ENCODE data around the gene CHST7. TPM values are rescaled to one million over a fixed set of nuclear protein-coding genes. Genes with fewer than 3 reads are reported as not detected.

Gene CHST7
- total and polyA plus RNA-seq, 10 of the 15 experiments (the other 5 are each of a cell fraction or from before 2014, with no cell fraction given), result 0.58 to 11.0 (median 5.4) TPM

- ChIA-PET POLR2A (no interaction called here), SMC1A (ENCODE audit: uncharacterized antibody, unreplicated experiment) (interaction anchor here (1.0 to 2.5 kb wide), 5 partner anchors 9 to 72 kb away, joined by 3 to 10 read pairs (median 4); no protein-coding TSS in a partner anchor), RAD21 (ENCODE audit: unreplicated experiment) (interaction anchor here (0.8 to 2.6 kb wide), 3 partner anchors 9 to 72 kb away, joined by 3 to 8 read pairs (median 6); no protein-coding TSS in a partner anchor), CTCF (interaction anchor here (0.6 to 1.4 kb wide), 5 partner anchors 14 to 158 kb away, joined by 3 to 5 read pairs (median 3); no protein-coding TSS in a partner anchor)
- WGBS (ENCODE audit: insufficient coverage, insufficient replicate concordance, low lambda C conversion rate, missing lambda C conversion rate), result 3% methylated on average over 3 of the region's 3 CpGs
- no peak for DNase-seq (ENCODE audit: low read depth, low spot score)
- no peaks in the 10 kb centered on the region for H3K27me3 ChIP-seq (replicated peaks in 1 of 2; ENCODE audit: control insufficient read depth in 2 of 2, insufficient read depth in 2 of 2, low read length in 1 of 2)
- FAIRE-seq, result peak; percentile 72
- H3K27ac ChIP-seq (ENCODE audit: control insufficient read depth, insufficient read depth), result peak overlapping the region; percentile 31
- no peaks in the 10 kb centered on the region for H3K9me3 ChIP-seq (replicated peaks; ENCODE audit: control insufficient read depth, insufficient read depth, low read length)
- no peak overlapping the region for H2AFZ ChIP-seq (ENCODE audit: control insufficient read depth, low read depth, low read length)
- no TSS peak for BruUV-seq (replicated peaks)
- no peak overlapping the region for H3K9ac ChIP-seq (ENCODE audit: control insufficient read depth, insufficient read depth, low read length)
- peaks cover 39% of the 10 kb centered on the region for H3K4me1 ChIP-seq (ENCODE audit: control insufficient read depth, insufficient read depth, low read length)
- ATAC-seq, result peak; percentile 69
- H3K4me3 ChIP-seq, result no peak overlapping the region
- in situ Hi-C loops (cut with MboI), result no loop called here
- no peaks in the 10 kb centered on the region for H3K79me2 ChIP-seq (ENCODE audit: control insufficient read depth, insufficient read depth, low read length)
- H4K20me1 ChIP-seq (ENCODE audit: control insufficient read depth, insufficient read depth), result no peaks in the 10 kb centered on the region
- intact Hi-C loops (cut with micrococcal nuclease; ENCODE audit: unreplicated experiment), result no loop called here
- 0 out of 2 replicates have a peak overlapping the region, but pooled peaks have one; percentile 22 for H3K4me2 ChIP-seq (ENCODE audit: control insufficient read depth, insufficient read depth)
- H3K36me3 ChIP-seq (ENCODE audit: control insufficient read depth in 2 of 2, insufficient read depth in 2 of 2, low read length in 1 of 2), result no peaks in the 10 kb centered on the region; a peak in 1 of 4 replicates
- TF ChIP-seq ATF2 (IDR thresholded peaks at IDR 0.05; ENCODE audit: low read length) (peak; percentile 47; the same call in 1 of the 2 replicates), EP300 (IDR thresholded peaks at IDR 0.05; ENCODE audit: borderline replicate concordance in 1 of 2, control insufficient read depth in 1 of 2, low read depth in 2 of 2, low read length in 2 of 2) (peak in 1 of 2 experiments; percentile 45; a peak in 1 of 4 replicates), MEF2B (IDR thresholded peaks at IDR 0.05; ENCODE audit: partially characterized antibody, poor library complexity, severe bottlenecking) (peak; percentile 60), BCL11A (IDR thresholded peaks at IDR 0.05; ENCODE audit: low read depth, low read length) (peak; percentile 68), POLR2AphosphoS5 (IDR thresholded peaks at IDR 0.05; ENCODE audit: low read length) (no peak), CEBPZ (IDR thresholded peaks at IDR 0.05; ENCODE audit: low read depth, low read length) (no peak), BCL3 (IDR thresholded peaks at IDR 0.05; ENCODE audit: borderline replicate concordance, insufficient read depth, low read depth, low read length, poor library complexity, severe bottlenecking) (peak; percentile 29), SRF (IDR thresholded peaks at IDR 0.05; ENCODE audit: low read depth in 2 of 2, low read length in 2 of 2) (no peak), DPF2 (IDR thresholded peaks at IDR 0.05) (0 out of 2 replicates have a peak, but pooled peaks have one; percentile 24), NR2F1 (conservative IDR thresholded peaks at IDR 0.05) (no peak), JUNB (IDR thresholded peaks at IDR 0.05) (peak; percentile 56), ATF7 (IDR thresholded peaks at IDR 0.05; ENCODE audit: low read depth) (peak; percentile 50), SPI1 (IDR thresholded peaks at IDR 0.05; ENCODE audit: borderline replicate concordance, insufficient read depth, low read depth, low read length) (peak; percentile 52; the same call in 1 of the 2 replicates), BHLHE40 (IDR thresholded peaks at IDR 0.05; ENCODE audit: borderline replicate concordance in 1 of 2, low read depth in 2 of 2, low read length in 1 of 2) (0 out of 4 replicates have a peak, but pooled peaks of 1 of the 2 experiments have one; percentile 23)
- TF ChIP-seq, protein P1, sequence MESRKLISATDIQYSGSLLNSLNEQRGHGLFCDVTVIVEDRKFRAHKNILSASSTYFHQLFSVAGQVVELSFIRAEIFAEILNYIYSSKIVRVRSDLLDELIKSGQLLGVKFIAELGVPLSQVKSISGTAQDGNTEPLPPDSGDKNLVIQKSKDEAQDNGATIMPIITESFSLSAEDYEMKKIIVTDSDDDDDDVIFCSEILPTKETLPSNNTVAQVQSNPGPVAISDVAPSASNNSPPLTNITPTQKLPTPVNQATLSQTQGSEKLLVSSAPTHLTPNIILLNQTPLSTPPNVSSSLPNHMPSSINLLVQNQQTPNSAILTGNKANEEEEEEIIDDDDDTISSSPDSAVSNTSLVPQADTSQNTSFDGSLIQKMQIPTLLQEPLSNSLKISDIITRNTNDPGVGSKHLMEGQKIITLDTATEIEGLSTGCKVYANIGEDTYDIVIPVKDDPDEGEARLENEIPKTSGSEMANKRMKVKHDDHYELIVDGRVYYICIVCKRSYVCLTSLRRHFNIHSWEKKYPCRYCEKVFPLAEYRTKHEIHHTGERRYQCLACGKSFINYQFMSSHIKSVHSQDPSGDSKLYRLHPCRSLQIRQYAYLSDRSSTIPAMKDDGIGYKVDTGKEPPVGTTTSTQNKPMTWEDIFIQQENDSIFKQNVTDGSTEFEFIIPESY (IDR thresholded peaks at IDR 0.05), result no peak
These were observed 61.0 kb downstream of the CHST7 start for GRCh38 chrX:46634577-46634976.

Data from GM12878 (cell line).